ENCODE results near the gene EXD1. TPM values are rescaled to one million over a fixed set of nuclear protein-coding genes. Genes with fewer than 3 reads are reported as not detected.
"Not testable (repeated sequence)": the region's sequence is repeated elsewhere in the genome, so short reads cannot be mapped to it uniquely, and the experiment has no call there.

The EXD1 gene
- total RNA-seq, 1 experiment from 2014 or later = not detected

DNA sequence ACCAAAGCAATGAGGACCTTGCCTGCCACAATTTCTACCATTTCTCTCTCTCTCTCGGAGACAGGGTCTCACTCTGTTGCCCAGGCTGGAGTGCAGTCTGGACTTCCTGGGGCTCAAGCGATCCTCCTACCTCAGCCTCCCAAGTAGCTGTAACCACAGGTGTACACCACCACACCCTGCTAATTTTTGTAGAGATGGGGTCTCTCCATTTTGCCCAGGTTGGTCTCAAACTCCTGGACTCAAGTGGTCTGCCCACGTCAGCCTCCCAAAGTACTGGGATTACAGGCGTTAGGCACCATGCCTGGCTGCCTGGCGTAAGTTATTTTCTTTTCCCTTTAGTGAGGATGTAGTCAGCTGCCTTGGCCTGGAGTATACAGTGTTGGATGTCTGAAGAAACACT, 76.8 kb downstream of the EXD1 start:
- H3K27me3 ChIP-seq (ENCODE audit: low read length) = no peaks in the 10 kb centered on the region
- no peak overlapping the region for H2AFZ ChIP-seq (ENCODE audit: low read length)
- H3K9ac ChIP-seq (ENCODE audit: low read length) = no peak overlapping the region
- H3K79me2 ChIP-seq (ENCODE audit: low read length) = no peaks in the 10 kb centered on the region
- H3K27ac ChIP-seq (ENCODE audit: low read length) = no peak overlapping the region
- no peak overlapping the region for H3K4me2 ChIP-seq (ENCODE audit: low read depth, low read length, poor library complexity, severe bottlenecking)
- H4K20me1 ChIP-seq (ENCODE audit: insufficient read depth, low read depth, low read length) = no peaks in the 10 kb centered on the region
- H3K4me3 ChIP-seq (ENCODE audit: low read length) = no peak overlapping the region
- H3K36me3 ChIP-seq (ENCODE audit: insufficient read depth, low read length) = no peaks in the 10 kb centered on the region
- H3K9me2 ChIP-seq (replicated peaks; ENCODE audit: insufficient read depth, low read length) = no peaks in the 10 kb centered on the region
- DNase-seq = no peak
- no peaks in the 10 kb centered on the region for H3K9me3 ChIP-seq (ENCODE audit: low read length)
- no peaks in the 10 kb centered on the region for H3K4me1 ChIP-seq (ENCODE audit: low read length)

DNA sequence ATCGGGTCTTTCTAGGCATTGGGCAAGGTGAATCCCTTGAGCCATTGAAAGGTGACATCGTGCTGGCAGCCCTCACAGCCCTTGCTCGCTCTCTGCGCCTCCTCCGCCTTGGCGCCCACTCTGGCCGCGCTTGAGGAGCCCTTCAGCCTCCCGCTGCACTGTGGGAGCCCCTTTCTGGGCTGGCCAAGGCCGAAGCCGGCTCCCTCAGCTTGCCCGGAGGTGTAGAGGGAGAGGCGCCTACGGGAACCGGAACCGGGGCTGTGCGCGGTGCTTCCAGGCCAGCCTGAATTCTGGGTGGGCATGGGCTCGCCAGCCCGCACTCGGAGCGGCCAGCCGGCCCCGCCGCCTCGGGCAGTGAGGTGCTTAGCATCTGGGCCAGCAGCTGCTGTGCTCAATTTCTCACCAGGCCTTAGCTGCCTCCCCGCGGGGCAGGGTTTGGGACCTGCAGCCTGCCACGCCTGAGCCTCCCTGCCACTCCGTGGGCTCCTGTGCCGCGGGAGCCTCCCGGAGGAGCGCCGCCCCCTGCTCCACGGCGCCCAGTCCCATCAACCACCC, 79.0 kb downstream of the EXD1 start:
- Histone ChIP-seq H3K79me2 (ENCODE audit: low read length) (no peaks in the 10 kb centered on the region), H3K9ac (ENCODE audit: low read length) (no peak overlapping the region), H3K4me3 (ENCODE audit: low read length) (no peak overlapping the region), H3K9me2 (replicated peaks; ENCODE audit: insufficient read depth, low read length) (no peaks in the 10 kb centered on the region), H3K9me3 (ENCODE audit: low read length) (no peaks in the 10 kb centered on the region), H3K27me3 (ENCODE audit: low read length) (no peaks in the 10 kb centered on the region), H3K4me2 (ENCODE audit: low read depth, low read length, poor library complexity, severe bottlenecking) (no peak overlapping the region), H3K27ac (ENCODE audit: low read length) (no peak overlapping the region), H2AFZ (ENCODE audit: low read length) (no peak overlapping the region), H3K36me3 (ENCODE audit: insufficient read depth, low read length) (no peaks in the 10 kb centered on the region), H3K4me1 (ENCODE audit: low read length) (no peaks in the 10 kb centered on the region), H4K20me1 (ENCODE audit: insufficient read depth, low read depth, low read length) (no peaks in the 10 kb centered on the region)
- DNase-seq = no peak

DNA sequence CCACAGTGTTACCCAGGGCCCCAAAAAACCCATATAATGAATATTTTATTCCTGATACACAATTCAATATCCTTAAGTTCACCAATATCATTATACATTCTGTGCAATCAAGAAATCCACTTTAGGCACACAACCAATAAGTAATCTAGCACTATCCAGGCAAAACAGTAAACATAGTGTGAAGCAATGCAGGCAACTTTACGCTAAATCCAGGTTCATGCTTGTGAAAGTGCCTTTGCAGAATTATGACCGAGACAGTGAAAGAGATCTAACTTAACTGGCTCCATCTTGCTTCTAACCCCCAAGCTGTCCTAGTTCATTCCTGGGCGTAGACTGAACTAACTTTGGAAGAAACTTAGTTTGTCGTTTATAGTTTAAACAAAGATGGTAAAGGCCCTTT, 80.3 kb downstream of the EXD1 start:
- no peak overlapping the region for H3K4me3 ChIP-seq (ENCODE audit: low read length)
- H3K9me2 ChIP-seq (replicated peaks; ENCODE audit: insufficient read depth, low read length) = no peaks in the 10 kb centered on the region
- H3K9ac ChIP-seq (ENCODE audit: low read length) = no peak overlapping the region
- no peak for DNase-seq
- no peak overlapping the region for H3K4me2 ChIP-seq (ENCODE audit: low read depth, low read length, poor library complexity, severe bottlenecking)
- H3K9me3 ChIP-seq (ENCODE audit: low read length) = no peaks in the 10 kb centered on the region
- H2AFZ ChIP-seq (ENCODE audit: low read length) = no peak overlapping the region
- H3K4me1 ChIP-seq (ENCODE audit: low read length) = no peaks in the 10 kb centered on the region
- no peaks in the 10 kb centered on the region for H4K20me1 ChIP-seq (ENCODE audit: insufficient read depth, low read depth, low read length)
- no peaks in the 10 kb centered on the region for H3K79me2 ChIP-seq (ENCODE audit: low read length)
- no peak overlapping the region for H3K27ac ChIP-seq (ENCODE audit: low read length)
- H3K27me3 ChIP-seq (ENCODE audit: low read length) = no peaks in the 10 kb centered on the region
- no peaks in the 10 kb centered on the region for H3K36me3 ChIP-seq (ENCODE audit: insufficient read depth, low read length)

DNA sequence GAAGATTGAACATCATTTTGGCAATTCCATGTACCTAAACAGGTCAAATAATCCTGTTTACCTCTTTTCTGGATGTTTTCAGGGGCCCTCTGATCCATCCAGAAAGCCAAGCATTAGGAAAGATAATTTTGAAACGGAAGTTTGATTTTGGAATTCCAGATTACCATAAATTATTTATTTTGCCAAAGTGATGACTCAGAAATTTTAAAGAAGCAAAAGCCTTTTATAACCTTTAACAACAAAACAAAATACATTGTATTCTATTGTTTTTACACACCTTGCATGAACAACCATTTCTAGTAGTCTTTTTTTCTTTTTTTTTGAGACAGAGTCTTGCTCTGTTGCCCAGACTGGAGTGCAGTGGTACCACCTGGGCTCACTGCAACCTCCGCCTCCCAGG, 82.5 kb downstream of the EXD1 start:
- DNase-seq = no peak
- no peak overlapping the region for H3K4me2 ChIP-seq (ENCODE audit: low read depth, low read length, poor library complexity, severe bottlenecking)
- H3K27ac ChIP-seq (ENCODE audit: low read length) = no peak overlapping the region

DNA sequence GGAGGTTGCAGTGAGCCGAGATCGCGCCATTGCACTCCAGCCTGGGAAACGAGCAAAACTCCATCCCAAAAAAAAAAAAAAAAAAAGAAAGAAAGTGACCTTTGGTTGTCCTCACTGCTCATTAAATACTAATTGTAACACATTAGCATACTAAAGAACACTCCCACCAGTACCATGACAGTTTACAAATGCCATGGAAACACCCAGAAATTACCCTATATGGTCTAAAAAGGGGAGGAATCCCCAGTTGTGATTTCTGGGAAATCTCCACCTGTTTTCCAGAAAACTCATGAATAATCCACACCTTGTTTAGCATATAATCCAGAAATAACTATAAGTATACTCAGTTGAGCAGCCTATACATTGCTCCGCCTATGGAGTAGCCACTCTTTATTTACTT, 90.9 kb downstream of the EXD1 start:
- H3K79me2 ChIP-seq (ENCODE audit: low read length) = no peaks in the 10 kb centered on the region
- no peaks in the 10 kb centered on the region for H4K20me1 ChIP-seq (ENCODE audit: insufficient read depth, low read depth, low read length)
- no peak overlapping the region for H3K9ac ChIP-seq (ENCODE audit: low read length)
- H3K9me2 ChIP-seq (replicated peaks; ENCODE audit: insufficient read depth, low read length) = no peaks in the 10 kb centered on the region
- no peak overlapping the region for H3K4me3 ChIP-seq (ENCODE audit: low read length)
- DNase-seq = no peak
- H3K27ac ChIP-seq (ENCODE audit: low read length) = no peak overlapping the region
- H3K4me1 ChIP-seq (ENCODE audit: low read length) = no peaks in the 10 kb centered on the region
- no peak overlapping the region for H2AFZ ChIP-seq (ENCODE audit: low read length)
- no peaks in the 10 kb centered on the region for H3K9me3 ChIP-seq (ENCODE audit: low read length)
- no peaks in the 10 kb centered on the region for H3K27me3 ChIP-seq (ENCODE audit: low read length)
- H3K36me3 ChIP-seq (ENCODE audit: insufficient read depth, low read length) = no peaks in the 10 kb centered on the region
- H3K4me2 ChIP-seq (ENCODE audit: low read depth, low read length, poor library complexity, severe bottlenecking) = no peak overlapping the region

More for the DNA sequence above, 82.5 kb downstream of the EXD1 start:
- no peaks in the 10 kb centered on the region for H4K20me1 ChIP-seq (ENCODE audit: insufficient read depth, low read depth, low read length)
- no peaks in the 10 kb centered on the region for H3K9me2 ChIP-seq (replicated peaks; ENCODE audit: insufficient read depth, low read length)
- H3K79me2 ChIP-seq (ENCODE audit: low read length) = no peaks in the 10 kb centered on the region
- no peak overlapping the region for H3K4me3 ChIP-seq (ENCODE audit: low read length)
- H3K36me3 ChIP-seq (ENCODE audit: insufficient read depth, low read length) = no peaks in the 10 kb centered on the region
- H3K9me3 ChIP-seq (ENCODE audit: low read length) = no peaks in the 10 kb centered on the region
- no peak overlapping the region for H2AFZ ChIP-seq (ENCODE audit: low read length)
- no peaks in the 10 kb centered on the region for H3K4me1 ChIP-seq (ENCODE audit: low read length)
- no peak overlapping the region for H3K9ac ChIP-seq (ENCODE audit: low read length)
- no peaks in the 10 kb centered on the region for H3K27me3 ChIP-seq (ENCODE audit: low read length)

DNA sequence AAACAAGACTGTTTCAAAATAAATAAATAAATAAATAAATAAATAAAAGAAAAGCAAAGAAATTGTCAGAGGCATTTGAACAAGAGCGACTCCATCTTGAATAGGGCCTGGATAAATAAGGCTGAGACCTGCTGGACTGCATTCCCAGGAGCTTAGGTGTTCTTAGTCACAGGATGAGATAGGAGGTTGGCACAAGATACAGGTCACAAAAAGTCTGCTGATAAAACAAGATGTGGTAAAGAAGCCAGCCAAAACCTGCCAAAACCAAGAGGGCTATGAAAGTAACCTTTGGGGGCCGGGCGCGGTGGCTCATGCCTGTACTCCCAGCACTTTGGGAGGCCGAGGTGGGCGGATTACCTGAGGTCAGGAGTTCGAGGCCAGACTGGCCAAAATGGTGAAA, 91.4 kb downstream of the EXD1 start:
- not testable (repeated sequence) for H3K4me2 ChIP-seq (ENCODE audit: low read depth, low read length, poor library complexity, severe bottlenecking); H3K4me1 ChIP-seq (ENCODE audit: low read length); H4K20me1 ChIP-seq (ENCODE audit: insufficient read depth, low read depth, low read length); H2AFZ ChIP-seq (ENCODE audit: low read length); DNase-seq; H3K9me2 ChIP-seq (replicated peaks; ENCODE audit: insufficient read depth, low read length); H3K9ac ChIP-seq (ENCODE audit: low read length); H3K27me3 ChIP-seq (ENCODE audit: low read length); H3K36me3 ChIP-seq (ENCODE audit: insufficient read depth, low read length); H3K4me3 ChIP-seq (ENCODE audit: low read length); H3K79me2 ChIP-seq (ENCODE audit: low read length); H3K27ac ChIP-seq (ENCODE audit: low read length); H3K9me3 ChIP-seq (ENCODE audit: low read length)

DNA sequence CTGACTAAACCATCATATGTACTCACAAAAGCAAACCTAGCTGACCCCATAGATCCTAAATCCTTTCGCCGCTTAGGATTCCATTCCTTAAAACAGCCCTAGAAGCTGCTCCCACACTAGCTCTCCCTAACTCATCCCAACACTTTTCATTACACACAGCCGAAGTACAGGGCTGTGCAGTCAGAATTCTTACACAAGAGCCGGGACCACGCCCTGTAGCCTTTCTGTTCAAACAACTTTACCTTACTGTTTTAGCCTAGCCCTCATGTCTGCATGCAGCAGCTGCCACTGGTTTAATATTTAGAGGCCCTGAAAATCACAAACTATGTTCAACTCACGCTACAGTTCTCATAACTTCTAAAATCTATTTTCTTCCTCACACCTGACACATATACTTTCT, 95.0 kb downstream of the EXD1 start:
- H3K9me3 ChIP-seq (ENCODE audit: low read length); H3K9me2 ChIP-seq (replicated peaks; ENCODE audit: insufficient read depth, low read length); H3K9ac ChIP-seq (ENCODE audit: low read length); H3K4me2 ChIP-seq (ENCODE audit: low read depth, low read length, poor library complexity, severe bottlenecking); H3K79me2 ChIP-seq (ENCODE audit: low read length); H3K27me3 ChIP-seq (ENCODE audit: low read length); DNase-seq; H2AFZ ChIP-seq (ENCODE audit: low read length); H3K27ac ChIP-seq (ENCODE audit: low read length); H3K4me1 ChIP-seq (ENCODE audit: low read length); H3K36me3 ChIP-seq (ENCODE audit: insufficient read depth, low read length); H4K20me1 ChIP-seq (ENCODE audit: insufficient read depth, low read depth, low read length); H3K4me3 ChIP-seq (ENCODE audit: low read length): not testable (repeated sequence)

DNA sequence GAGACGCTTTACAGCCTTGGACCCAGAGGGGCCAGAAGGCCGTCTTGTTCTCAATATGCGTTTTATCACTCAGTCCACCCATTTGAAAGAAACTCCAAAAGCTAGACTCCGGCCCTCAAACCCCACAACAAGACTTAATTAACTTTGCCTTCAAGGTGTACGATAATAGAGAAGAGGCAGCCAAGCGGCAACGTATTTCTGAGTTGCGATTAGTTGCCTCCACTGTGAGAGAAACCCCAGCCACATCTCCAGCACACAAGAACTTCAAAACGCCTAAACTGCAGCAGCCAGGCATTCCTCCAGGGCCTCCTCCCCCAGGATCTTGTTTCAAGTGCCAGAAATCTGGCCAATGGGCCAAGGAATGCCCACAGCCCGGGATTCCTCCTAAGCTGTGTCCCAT, 97.1 kb downstream of the EXD1 start:
- Histone ChIP-seq H2AFZ (ENCODE audit: low read length) (no peak overlapping the region), H3K4me1 (ENCODE audit: low read length) (peaks cover 5% of the 10 kb centered on the region), H3K4me2 (ENCODE audit: low read depth, low read length, poor library complexity, severe bottlenecking) (no peak overlapping the region), H3K36me3 (ENCODE audit: insufficient read depth, low read length) (no peaks in the 10 kb centered on the region), H3K27ac (ENCODE audit: low read length) (no peak overlapping the region), H4K20me1 (ENCODE audit: insufficient read depth, low read depth, low read length) (no peaks in the 10 kb centered on the region), H3K9me2 (replicated peaks; ENCODE audit: insufficient read depth, low read length) (no peaks in the 10 kb centered on the region), H3K79me2 (ENCODE audit: low read length) (no peaks in the 10 kb centered on the region), H3K9me3 (ENCODE audit: low read length) (no peaks in the 10 kb centered on the region), H3K27me3 (ENCODE audit: low read length) (no peaks in the 10 kb centered on the region), H3K4me3 (ENCODE audit: low read length) (no peak overlapping the region), H3K9ac (ENCODE audit: low read length) (no peak overlapping the region)
- no peak for DNase-seq

Measured in Karpas-422 (cell line).